VCaP (cell line): ENCODE results near the gene HOXC6.

Experiments
- H3K27ac ChIP-seq: fragments of 450-650 bp; 2 replicates; pipeline ENCODE4 v1.5.1; 2017
- TF ChIP-seq, protein P1 (sequence below): fragments of 450-650 bp; conservative IDR thresholded peaks from 2 replicates; pipeline ENCODE4 v1.5.1; 2017; ENCODE audit warnings: mild to moderate bottlenecking, moderate library complexity

The HOXC6 gene

GRCh38 chr12:54010972-54011664 is 17.1 kb upstream of the HOXC6 start:
- TF ChIP-seq, protein P1, sequence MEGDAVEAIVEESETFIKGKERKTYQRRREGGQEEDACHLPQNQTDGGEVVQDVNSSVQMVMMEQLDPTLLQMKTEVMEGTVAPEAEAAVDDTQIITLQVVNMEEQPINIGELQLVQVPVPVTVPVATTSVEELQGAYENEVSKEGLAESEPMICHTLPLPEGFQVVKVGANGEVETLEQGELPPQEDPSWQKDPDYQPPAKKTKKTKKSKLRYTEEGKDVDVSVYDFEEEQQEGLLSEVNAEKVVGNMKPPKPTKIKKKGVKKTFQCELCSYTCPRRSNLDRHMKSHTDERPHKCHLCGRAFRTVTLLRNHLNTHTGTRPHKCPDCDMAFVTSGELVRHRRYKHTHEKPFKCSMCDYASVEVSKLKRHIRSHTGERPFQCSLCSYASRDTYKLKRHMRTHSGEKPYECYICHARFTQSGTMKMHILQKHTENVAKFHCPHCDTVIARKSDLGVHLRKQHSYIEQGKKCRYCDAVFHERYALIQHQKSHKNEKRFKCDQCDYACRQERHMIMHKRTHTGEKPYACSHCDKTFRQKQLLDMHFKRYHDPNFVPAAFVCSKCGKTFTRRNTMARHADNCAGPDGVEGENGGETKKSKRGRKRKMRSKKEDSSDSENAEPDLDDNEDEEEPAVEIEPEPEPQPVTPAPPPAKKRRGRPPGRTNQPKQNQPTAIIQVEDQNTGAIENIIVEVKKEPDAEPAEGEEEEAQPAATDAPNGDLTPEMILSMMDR = no peak
- H3K27ac ChIP-seq = no peak overlapping the region

- TF ChIP-seq, protein P1 = no peak
- H3K27ac ChIP-seq = no peak overlapping the region
Measured at GRCh38 chr12:54011665-54012532, 16.3 kb upstream of the HOXC6 start.

- H3K27ac ChIP-seq = no peak overlapping the region
- TF ChIP-seq, protein P1 = no peak
Measured at GRCh38 chr12:54012631-54013409, 15.4 kb upstream of the HOXC6 start.

- TF ChIP-seq, protein P1 = no peak
- no peak overlapping the region for H3K27ac ChIP-seq
Measured at GRCh38 chr12:54014377-54015017, 13.7 kb upstream of the HOXC6 start.

DNA sequence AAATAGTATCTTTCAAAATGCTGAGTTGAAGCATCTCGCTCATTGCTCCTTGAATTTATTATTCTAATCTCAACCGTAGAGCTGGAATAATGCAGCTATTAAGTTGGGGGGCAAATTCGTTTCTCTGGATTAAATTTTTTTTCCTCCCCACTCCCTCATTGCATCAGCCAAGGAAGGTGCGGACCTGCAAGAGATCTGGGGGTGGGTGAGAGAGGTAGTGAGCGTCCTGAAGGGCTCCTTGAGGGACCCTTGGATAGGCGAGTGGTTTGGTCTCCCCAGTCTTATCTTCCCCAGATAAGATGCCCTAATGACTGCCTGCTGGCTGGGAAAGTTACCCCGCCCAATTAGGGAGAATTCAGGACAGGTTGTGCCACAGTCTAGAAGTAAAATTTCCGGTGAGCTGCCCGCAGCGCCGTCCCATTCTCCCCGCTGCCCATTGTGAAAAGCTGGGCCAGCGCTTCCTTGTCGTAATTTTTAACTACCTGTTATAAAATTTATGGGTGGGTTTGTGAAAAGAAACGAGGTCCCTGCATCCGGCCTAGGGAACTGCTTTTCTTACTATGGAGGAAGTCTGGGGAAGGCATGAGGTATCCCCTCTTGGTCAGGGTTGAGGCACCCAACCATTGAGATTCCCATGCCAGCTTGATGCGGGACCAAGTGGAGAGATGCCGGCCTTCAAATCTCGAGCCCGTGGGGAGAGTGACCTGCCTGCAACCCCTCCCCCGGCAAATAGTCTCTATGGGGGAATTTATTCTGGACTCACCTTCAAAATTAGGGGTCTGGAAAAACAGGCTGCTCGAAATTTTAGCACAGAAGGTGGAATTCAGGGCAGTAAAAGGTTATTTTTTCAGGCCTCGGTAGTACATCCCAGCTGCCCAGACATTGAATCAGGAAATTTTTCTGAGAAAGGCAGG is 13.0 kb upstream of the HOXC6 start:
- TF ChIP-seq, protein P1 = no peak
- H3K27ac ChIP-seq = peak overlapping the region; percentile 97; the same call in 1 of the 2 replicates

DNA sequence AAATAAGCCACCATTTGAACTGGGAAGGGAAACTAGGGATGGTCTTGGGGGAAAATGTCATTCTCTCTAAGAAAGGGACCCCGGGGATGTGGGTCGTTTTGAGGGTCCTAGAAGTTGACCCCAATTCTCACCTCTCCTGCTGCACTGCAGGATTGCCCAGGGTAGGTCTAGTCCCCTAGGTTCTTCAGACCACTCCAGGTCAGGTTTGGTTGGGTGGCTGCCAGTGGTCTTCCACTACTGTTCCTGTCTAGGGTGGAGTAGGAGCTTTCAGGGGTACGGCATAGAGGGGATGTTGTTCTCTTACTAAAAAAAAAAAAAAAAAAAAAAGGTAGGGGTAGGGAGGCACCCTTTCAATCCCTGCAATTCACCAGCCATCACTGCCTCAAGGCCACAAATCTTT is 12.2 kb upstream of the HOXC6 start:
- TF ChIP-seq, protein P1 = no peak
- peak overlapping the region; percentile 97 for H3K27ac ChIP-seq
